HL-60 (cell line): Measurements from ENCODE around the gene SH3RF3.

Source experiments
- CTCF ChIP-seq: IDR thresholded peaks from one replicate; pipeline ENCODE4 v1.5.1; 2011; ENCODE audit warnings: low read length, control low read depth, inconsistent platforms; ENCODE audit not compliant: insufficient read depth
- GABPA ChIP-seq: IDR thresholded peaks from 2 replicates; pipeline ENCODE4 v1.6.1; 2012; ENCODE audit warnings: low read depth
- POLR2AphosphoS5 ChIP-seq: IDR thresholded peaks from 2 replicates; pipeline ENCODE4 v1.6.1; 2012; ENCODE audit warnings: low read depth
- TF ChIP-seq, protein P1 (sequence below): IDR thresholded peaks from 2 replicates; pipeline ENCODE4 v1.6.1; 2012; ENCODE audit warnings: low read depth; ENCODE audit not compliant: insufficient replicate concordance

DNA sequence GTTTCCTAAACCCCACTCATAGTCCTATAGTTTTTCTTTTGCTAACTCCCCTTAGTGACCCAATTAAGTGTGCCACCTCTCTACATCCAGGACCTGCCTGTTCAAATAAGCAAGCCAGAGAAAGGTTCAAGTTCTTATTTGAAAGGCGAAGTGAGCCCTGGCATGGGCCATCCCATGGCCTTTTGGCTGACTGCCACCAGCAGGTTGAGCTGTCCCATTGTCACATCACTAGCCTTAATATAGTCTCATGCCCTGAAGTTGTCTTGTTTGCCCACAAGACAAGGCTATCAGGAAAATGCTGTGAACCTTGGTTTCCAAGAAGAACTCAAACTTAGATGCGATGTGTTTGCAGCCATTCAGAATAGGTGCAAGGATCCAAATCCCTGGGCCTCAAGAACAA lies 158.8 kb downstream of the SH3RF3 start:
- TF ChIP-seq POLR2AphosphoS5 (no peak), CTCF (no peak), GABPA (no peak)
- TF ChIP-seq, protein P1, sequence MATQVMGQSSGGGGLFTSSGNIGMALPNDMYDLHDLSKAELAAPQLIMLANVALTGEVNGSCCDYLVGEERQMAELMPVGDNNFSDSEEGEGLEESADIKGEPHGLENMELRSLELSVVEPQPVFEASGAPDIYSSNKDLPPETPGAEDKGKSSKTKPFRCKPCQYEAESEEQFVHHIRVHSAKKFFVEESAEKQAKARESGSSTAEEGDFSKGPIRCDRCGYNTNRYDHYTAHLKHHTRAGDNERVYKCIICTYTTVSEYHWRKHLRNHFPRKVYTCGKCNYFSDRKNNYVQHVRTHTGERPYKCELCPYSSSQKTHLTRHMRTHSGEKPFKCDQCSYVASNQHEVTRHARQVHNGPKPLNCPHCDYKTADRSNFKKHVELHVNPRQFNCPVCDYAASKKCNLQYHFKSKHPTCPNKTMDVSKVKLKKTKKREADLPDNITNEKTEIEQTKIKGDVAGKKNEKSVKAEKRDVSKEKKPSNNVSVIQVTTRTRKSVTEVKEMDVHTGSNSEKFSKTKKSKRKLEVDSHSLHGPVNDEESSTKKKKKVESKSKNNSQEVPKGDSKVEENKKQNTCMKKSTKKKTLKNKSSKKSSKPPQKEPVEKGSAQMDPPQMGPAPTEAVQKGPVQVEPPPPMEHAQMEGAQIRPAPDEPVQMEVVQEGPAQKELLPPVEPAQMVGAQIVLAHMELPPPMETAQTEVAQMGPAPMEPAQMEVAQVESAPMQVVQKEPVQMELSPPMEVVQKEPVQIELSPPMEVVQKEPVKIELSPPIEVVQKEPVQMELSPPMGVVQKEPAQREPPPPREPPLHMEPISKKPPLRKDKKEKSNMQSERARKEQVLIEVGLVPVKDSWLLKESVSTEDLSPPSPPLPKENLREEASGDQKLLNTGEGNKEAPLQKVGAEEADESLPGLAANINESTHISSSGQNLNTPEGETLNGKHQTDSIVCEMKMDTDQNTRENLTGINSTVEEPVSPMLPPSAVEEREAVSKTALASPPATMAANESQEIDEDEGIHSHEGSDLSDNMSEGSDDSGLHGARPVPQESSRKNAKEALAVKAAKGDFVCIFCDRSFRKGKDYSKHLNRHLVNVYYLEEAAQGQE = no peak
